GM12892 (cell line): ENCODE measurements around the gene ATP8A1.

Source experiments
- POLR2A ChIP-seq: IDR thresholded peaks from 2 replicates; pipeline ENCODE4 v1.6.1; 2011; ENCODE audit warnings: low read depth, low read length, control low read depth
- POLR2AphosphoS5 ChIP-seq: IDR thresholded peaks from 2 replicates; pipeline ENCODE4 v1.6.1; 2011; ENCODE audit warnings: low read depth, low read length, control low read depth
- TAF1 ChIP-seq: IDR thresholded peaks from 2 replicates; pipeline ENCODE4 v1.6.1; 2011; ENCODE audit warnings: low read depth, mild to moderate bottlenecking, control low read depth, low read length, borderline replicate concordance

- TF ChIP-seq POLR2A, result no peak
- no peak for TF ChIP-seq TAF1
- TF ChIP-seq POLR2AphosphoS5, result no peak
Measured at GRCh38 chr4:42440083-42440482, 216.8 kb downstream of the ATP8A1 start.
